ENCODE measurements around the gene PHF23.

GRCh38 chr17:7263801-7264078 lies 24.5 kb upstream of the PHF23 start:
- no peak for TF ChIP-seq CTCF (IDR thresholded peaks at IDR 0.05; ENCODE audit: low read depth, low read length)
- no peak for TF ChIP-seq MYC (IDR thresholded peaks at IDR 0.05; ENCODE audit: low read depth, low read length)
- no peak for TF ChIP-seq POLR2A (IDR thresholded peaks at IDR 0.05; ENCODE audit: extremely low read depth, insufficient read length)

All from NB4 (cell line).